DND-41 (cell line): ENCODE measurements around the gene SMAP2.

Experiments
- ATAC-seq: fragments of 200-7000 bp; cut with Tn5 transposase; 3 replicates; pipeline ENCODE4 v1.9.1; 2021; ENCODE audit warnings: low read depth; ENCODE audit not compliant: insufficient read depth
- DNase-seq: peaks from one replicate; pipeline ENCODE4 v3.0.0-alpha.2; 2020
- H2AFZ ChIP-seq: 2 replicates; pipeline ENCODE4 v1.6.0; 2012; ENCODE audit warnings: low read depth, low read length
- H3K27ac ChIP-seq: 2 replicates; pipeline ENCODE4 v1.5.1; 2012; ENCODE audit warnings: low read length, inconsistent platforms
- H3K27me3 ChIP-seq: fragments of 200-600 bp; sonication (generic); 2 replicates; pipeline ENCODE4 v1.6.0; 2012; ENCODE audit warnings: low read length, mild to moderate bottlenecking, inconsistent platforms; ENCODE audit not compliant: insufficient read depth, poor library complexity
- H3K36me3 ChIP-seq: 2 replicates; pipeline ENCODE4 v1.5.1; 2012; ENCODE audit warnings: low read length, inconsistent platforms; ENCODE audit not compliant: insufficient read depth
- H3K4me1 ChIP-seq: 2 replicates; pipeline ENCODE4 v1.5.1; 2012; ENCODE audit warnings: mild to moderate bottlenecking, low read length; ENCODE audit not compliant: insufficient read depth
- H3K4me2 ChIP-seq: 2 replicates; pipeline ENCODE4 v1.6.0; 2012; ENCODE audit warnings: mild to moderate bottlenecking, moderate library complexity, low read length, inconsistent platforms; ENCODE audit not compliant: insufficient read depth
- H3K4me3 ChIP-seq, 2 experiments: fragments of 200-600 bp in 1 of 2; shearing (Covaris generic) in 1 of 2; 2 replicates each; pipeline ENCODE4 v1.5.1; 2012 to 2016; ENCODE audit warnings: inconsistent platforms in 2 of 2, low read length in 2 of 2, mild to moderate bottlenecking in 2 of 2, low read depth in 1 of 2, moderate library complexity in 1 of 2
- H3K79me2 ChIP-seq: 2 replicates; pipeline ENCODE4 v1.6.0; 2012; ENCODE audit warnings: low read length, inconsistent platforms; ENCODE audit not compliant: insufficient read depth
- H3K9ac ChIP-seq: 2 replicates; pipeline ENCODE4 v1.6.0; 2012; ENCODE audit warnings: low read depth, mild to moderate bottlenecking, inconsistent platforms, low read length, moderate library complexity
- H3K9me3 ChIP-seq: 2 replicates; pipeline ENCODE4 v1.5.1; 2012; ENCODE audit warnings: low read length, moderate library complexity, mild to moderate bottlenecking, inconsistent platforms; ENCODE audit not compliant: insufficient read depth, severe bottlenecking
- H4K20me1 ChIP-seq: 2 replicates; pipeline ENCODE4 v1.6.0; 2012; ENCODE audit warnings: low read length; ENCODE audit not compliant: insufficient read depth
- EZH2 ChIP-seq: IDR thresholded peaks from 3 replicates; pipeline ENCODE4 v1.6.1; 2012; ENCODE audit warnings: borderline replicate concordance, low read depth, mild to moderate bottlenecking, moderate library complexity, low read length, inconsistent platforms; ENCODE audit not compliant: severe bottlenecking
- TF ChIP-seq, protein P1 (sequence below): IDR thresholded peaks from 2 replicates; pipeline ENCODE4 v1.5.1; 2012; ENCODE audit warnings: borderline replicate concordance, low read length, moderate library complexity, mild to moderate bottlenecking; ENCODE audit not compliant: poor library complexity, severe bottlenecking; ENCODE audit errors: extremely low read depth

Gene SMAP2

DNA sequence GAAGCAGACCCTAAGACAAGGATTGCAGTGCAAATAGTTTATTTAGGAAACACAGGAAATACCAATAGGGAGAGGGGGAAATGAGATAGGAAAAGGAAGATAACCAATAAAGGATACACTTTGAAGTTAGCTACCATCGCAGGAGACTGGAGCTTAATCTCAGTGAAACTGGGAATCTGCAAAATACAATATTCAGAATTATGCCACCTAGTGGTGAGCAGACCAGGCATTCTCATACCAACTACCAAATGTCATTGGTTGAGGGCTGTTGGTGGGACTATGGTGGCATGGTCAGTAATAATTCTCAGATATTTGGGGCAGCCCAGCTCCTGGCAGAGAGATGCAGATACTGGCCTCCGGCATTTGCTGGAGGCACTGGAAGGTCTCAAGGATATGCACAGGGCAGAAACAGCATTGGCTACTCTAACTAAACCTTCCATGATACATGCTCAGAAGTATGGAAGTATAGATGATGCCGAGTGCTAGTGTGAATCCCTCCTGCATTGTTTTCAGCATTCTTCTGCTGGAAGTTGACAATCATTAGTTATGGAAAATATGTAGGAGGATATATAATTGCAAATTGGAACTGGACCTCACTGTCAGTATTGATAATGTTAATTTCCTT lies 65.0 kb downstream of the SMAP2 start:
- ATAC-seq, result peak; percentile 61; the same call in 1 of the 3 replicates
- DNase-seq, result no peak
- H3K4me3 ChIP-seq, result no peak overlapping the region

DNA sequence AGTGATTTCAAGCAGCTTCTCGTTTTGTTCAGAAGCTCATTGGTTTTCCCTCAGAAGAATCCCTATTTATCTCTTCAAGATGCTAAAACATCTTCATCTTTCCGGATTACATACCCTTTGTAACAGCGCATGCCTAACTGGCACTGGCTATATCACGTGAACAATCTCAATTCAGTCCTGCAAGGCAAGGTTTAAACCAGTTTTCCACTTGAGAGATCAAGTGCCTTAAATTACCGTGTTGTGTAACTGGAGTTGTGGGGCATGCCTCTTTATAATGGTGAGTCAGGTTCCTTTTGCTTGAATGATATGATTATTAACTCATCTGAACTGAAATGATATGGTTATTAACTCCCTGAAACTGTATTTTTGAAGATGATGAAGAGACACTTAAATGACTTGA lies 65.7 kb downstream of the SMAP2 start:
- Histone ChIP-seq H3K4me3 (no peak overlapping the region), H4K20me1 (no peaks in the 10 kb centered on the region), H3K4me1 (no peaks in the 10 kb centered on the region), H3K9ac (no peak overlapping the region), H3K36me3 (no peaks in the 10 kb centered on the region), H3K27me3 (no peaks in the 10 kb centered on the region), H3K9me3 (no peaks in the 10 kb centered on the region), H3K4me2 (no peak overlapping the region), H2AFZ (no peak overlapping the region), H3K27ac (no peak overlapping the region), H3K79me2 (no peaks in the 10 kb centered on the region)
- TF ChIP-seq, protein P1, sequence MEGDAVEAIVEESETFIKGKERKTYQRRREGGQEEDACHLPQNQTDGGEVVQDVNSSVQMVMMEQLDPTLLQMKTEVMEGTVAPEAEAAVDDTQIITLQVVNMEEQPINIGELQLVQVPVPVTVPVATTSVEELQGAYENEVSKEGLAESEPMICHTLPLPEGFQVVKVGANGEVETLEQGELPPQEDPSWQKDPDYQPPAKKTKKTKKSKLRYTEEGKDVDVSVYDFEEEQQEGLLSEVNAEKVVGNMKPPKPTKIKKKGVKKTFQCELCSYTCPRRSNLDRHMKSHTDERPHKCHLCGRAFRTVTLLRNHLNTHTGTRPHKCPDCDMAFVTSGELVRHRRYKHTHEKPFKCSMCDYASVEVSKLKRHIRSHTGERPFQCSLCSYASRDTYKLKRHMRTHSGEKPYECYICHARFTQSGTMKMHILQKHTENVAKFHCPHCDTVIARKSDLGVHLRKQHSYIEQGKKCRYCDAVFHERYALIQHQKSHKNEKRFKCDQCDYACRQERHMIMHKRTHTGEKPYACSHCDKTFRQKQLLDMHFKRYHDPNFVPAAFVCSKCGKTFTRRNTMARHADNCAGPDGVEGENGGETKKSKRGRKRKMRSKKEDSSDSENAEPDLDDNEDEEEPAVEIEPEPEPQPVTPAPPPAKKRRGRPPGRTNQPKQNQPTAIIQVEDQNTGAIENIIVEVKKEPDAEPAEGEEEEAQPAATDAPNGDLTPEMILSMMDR, result no peak
- TF ChIP-seq EZH2, result no peak
- DNase-seq (no peak), ATAC-seq (no peak)

More for the DNA sequence above, 65.0 kb downstream of the SMAP2 start:
- Histone ChIP-seq H3K9me3 (no peaks in the 10 kb centered on the region), H4K20me1 (no peaks in the 10 kb centered on the region), H3K4me1 (no peaks in the 10 kb centered on the region), H3K79me2 (no peaks in the 10 kb centered on the region), H3K27me3 (no peaks in the 10 kb centered on the region), H3K27ac (no peak overlapping the region), H2AFZ (no peak overlapping the region), H3K36me3 (no peaks in the 10 kb centered on the region), H3K4me2 (no peak overlapping the region), H3K9ac (no peak overlapping the region)
- TF ChIP-seq, protein P1, result peak; percentile 80
- TF ChIP-seq EZH2, result no peak

DNA sequence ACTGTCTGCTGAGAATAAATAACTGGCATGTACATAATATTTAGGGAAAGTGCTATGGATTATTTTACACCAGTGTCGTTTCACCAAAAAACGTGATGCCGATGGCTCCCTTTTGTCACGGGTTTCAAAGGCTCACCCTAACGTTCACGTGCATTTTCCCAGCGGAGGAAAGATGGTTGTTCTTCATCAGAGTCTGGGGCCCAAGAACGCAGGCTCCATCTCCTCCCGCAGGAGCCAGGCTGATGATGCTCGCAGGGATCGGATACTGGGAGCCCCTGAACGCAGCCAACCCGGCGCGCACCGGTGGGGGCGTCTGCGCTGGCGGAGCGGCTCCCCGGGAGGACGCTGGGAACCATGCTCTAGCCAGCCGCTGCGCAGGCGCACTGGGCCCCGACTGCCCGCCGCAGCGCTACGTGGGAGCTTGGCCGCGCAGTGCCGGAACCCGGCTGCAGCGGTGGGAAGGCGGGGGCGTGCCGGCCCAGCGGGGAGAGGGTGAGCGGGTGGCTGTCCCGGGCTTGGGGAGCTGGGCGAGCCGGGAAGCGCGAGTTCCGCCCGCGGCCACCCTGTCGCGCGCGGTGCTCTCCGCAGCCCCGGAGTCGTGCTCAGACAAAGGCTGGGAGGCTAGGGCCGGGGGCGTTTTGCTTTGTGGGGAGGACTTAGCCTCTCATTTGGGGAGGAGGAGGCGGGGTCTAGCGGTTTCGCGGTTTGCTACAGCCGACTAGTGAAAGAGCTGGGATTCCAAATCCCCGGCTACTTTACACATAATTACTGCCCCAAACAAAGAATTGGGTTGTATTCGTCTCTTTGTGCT lies 76.4 kb downstream of the SMAP2 start, which contains the start of gene ZFP69B:
TSS of gene ZFP69B (plus strand) at position 793 of the 811 bp plus-strand sequence. CDS start 486 bp downstream, outside the sequence.
- Histone ChIP-seq H3K9ac (peak within 1 kb of the TSS; percentile 65), H3K4me2 (peak within 1 kb of the TSS; percentile 81), H3K9me3 (peaks cover 24% of the 10 kb centered on the region), H3K4me1 (peaks cover 33% of the 10 kb centered on the region), H3K27ac (peak within 1 kb of the TSS; percentile 79), H3K4me3 (peak within 1 kb of the TSS; percentile 29 to 61; a peak in 3 of 4 replicates), H3K36me3 (peaks cover 13% of the 10 kb centered on the region; the same call in 1 of the 2 replicates), H3K79me2 (peaks cover 5% of the 10 kb centered on the region; the same call in 1 of the 2 replicates), H3K27me3 (no peaks in the 10 kb centered on the region), H4K20me1 (no peaks in the 10 kb centered on the region), H2AFZ (peak within 1 kb of the TSS; percentile 86)
- ATAC-seq (peak; percentile 88), DNase-seq (peak; percentile 92)
- TF ChIP-seq EZH2, result no peak
- TF ChIP-seq, protein P1, result peak; percentile 28
